Heart left ventricle (tissue), 16 donors: ENCODE results near the gene CNTN4. TPM values are rescaled to one million over a fixed set of nuclear protein-coding genes. Genes with fewer than 3 reads are reported as not detected.

ENCODE experiments used
- ATAC-seq, 4 donors: fragments of 200-7000 bp; cut with Tn5 transposase; one replicate each; pipeline ENCODE4 v1.9.1; 2020 to 2022; ENCODE audit warnings: moderate library complexity in 4 of 4, mild to moderate bottlenecking in 3 of 4, moderate number of reproducible peaks in 1 of 4
- DNase-seq, 5 donors: peaks; one replicate each; pipeline ENCODE4 v3.0.0-alpha.2; 2020
- H3K27ac ChIP-seq, 12 donors: fragments of 200-600 bp; sonication (generic) in 4 of 12; one replicate each; pipeline versions ENCODE4 v1.5.0 to v1.8.0; 2016 to 2022; ENCODE audit warnings: mild to moderate bottlenecking in 2 of 12
- H3K27me3 ChIP-seq, 9 donors: fragments of 200-600 bp; sonication (generic) in 2 of 9; one replicate each; pipeline versions ENCODE4 v1.5.1 to v1.8.0; 2016 to 2022; ENCODE audit warnings: mild to moderate bottlenecking in 3 of 9
- H3K36me3 ChIP-seq, 9 donors: fragments of 200-600 bp; sonication (generic) in 2 of 9; one replicate each; pipeline versions ENCODE4 v1.5.0 to v1.8.0; 2018 to 2022; ENCODE audit warnings: mild to moderate bottlenecking in 2 of 9
- H3K4me1 ChIP-seq, 12 donors: fragments of 200-600 bp; sonication (generic) in 4 of 12; one replicate each; pipeline versions ENCODE4 v1.5.0 to v1.8.0; 2016 to 2022; ENCODE audit warnings: mild to moderate bottlenecking in 3 of 12
- H3K4me3 ChIP-seq, 12 donors: fragments of 200-600 bp; sonication (generic) in 4 of 12; one replicate each; pipeline versions ENCODE4 v1.5.0 to v1.8.0; 2017 to 2022; ENCODE audit warnings: mild to moderate bottlenecking in 9 of 12, moderate library complexity in 4 of 12
- H3K9me3 ChIP-seq, 12 donors: fragments of 200-600 bp; sonication (generic) in 4 of 12; one replicate each; pipeline versions ENCODE4 v1.5.0 to v1.8.0; 2016 to 2022; ENCODE audit warnings: mild to moderate bottlenecking in 1 of 12
- POLR2A ChIP-seq, 2 donors: fragments of 450-650 bp; IDR thresholded peaks; one replicate each; pipeline ENCODE4 v1.6.1; 2017; ENCODE audit warnings: antibody characterized with exemption in 2 of 2, mild to moderate bottlenecking in 2 of 2, moderate library complexity in 2 of 2
- WGBS, 4 donors: extraction: QIAGEN DNeasy Blood & Tissue Kit in 2 of 4; methylation state at CpG; one replicate each; pipeline versions ENCODE4 v1.1.5 to v1.1.7; 2013 to 2018; 5-methylcytosine and 5-hydroxymethylcytosine counted together
- intact Hi-C, 10 donors: fragments of 100-400 bp; cut with DNase I; formaldehyde crosslinking; loops; one replicate each; pipeline versions ENCODE4 v1.11.1 to v1.14.2; 2022
- polyA plus RNA-seq, 2 donors: library from polyadenylated mRNA; stranded (reverse); fragments of 200-250 nt; gene quantifications; one replicate each; pipeline ENCODE4 v1.2.3, GENCODE V29; 2013
- total RNA-seq, 9 donors: library from RNA; depleted of rRNA in 2 of 9; stranded (reverse); fragments of >200 nt in 2 of 9; fragmentation: NEBNext Ultra II Directional in 3 of 9; extraction: Animal tissue kit (Norgen Biotek cat#: 25700) in 3 of 9; gene quantifications; one replicate each; pipeline versions ENCODE4 v1.1.0 to v1.2.4, GENCODE V29; 2016 to 2023
- TF ChIP-seq, protein P1 (sequence below), 12 donors: fragments of 200-600 bp; sonication (generic) in 4 of 12; IDR thresholded peaks; one replicate each; pipeline versions ENCODE4 v1.5.0 to v1.8.0; 2018 to 2022; ENCODE audit warnings: antibody characterized with exemption in 12 of 12, mild to moderate bottlenecking in 5 of 12
- donor health status: ischemic (EF 13 %, LVEDD 7.1; RV severe dilation, severe dysfunction).
- donor health status: healthy with polysubstance abuse.
- donor health status: DM: no; HTN: yes; CAD: no.
- donor health status: DM: no; HTN: no; CAD: no.
- donor health status: ischemic (EF 25% LVEDD 6.9; RV normal size, moderate dysfunction).
- donor health status: ischemic (EF 25% LVEDD 5.7; RV mildly dilated, moderate dysfunction).
- donor health status: healthy.
- donor health status: DM: yes; HTN: yes; CAD: no.
- donor health status: ischemic (EF 35%, LVEDD 5.7; RV mildly dilated, moderate dysfunction).
- donor health status: nonischemic (EF 11% LVEDD 7.7; RV severe dilation, severe dysfunction).
- donor health status: DM: yes; HTN: yes; CAD: no.
- donor health status: PGD.
- donor health status: ischemic (EF 29% LVEDD 5.4; RV normal size, mild dysfunction).
- donor health status: nonischemic (EF 23%, LVEDD 6.1; RV moderate dilation, normal function).

CNTN4 gene
- total and polyA plus RNA-seq, 11 donors = 0.30 to 6.7 (median 1.2) TPM

DNA sequence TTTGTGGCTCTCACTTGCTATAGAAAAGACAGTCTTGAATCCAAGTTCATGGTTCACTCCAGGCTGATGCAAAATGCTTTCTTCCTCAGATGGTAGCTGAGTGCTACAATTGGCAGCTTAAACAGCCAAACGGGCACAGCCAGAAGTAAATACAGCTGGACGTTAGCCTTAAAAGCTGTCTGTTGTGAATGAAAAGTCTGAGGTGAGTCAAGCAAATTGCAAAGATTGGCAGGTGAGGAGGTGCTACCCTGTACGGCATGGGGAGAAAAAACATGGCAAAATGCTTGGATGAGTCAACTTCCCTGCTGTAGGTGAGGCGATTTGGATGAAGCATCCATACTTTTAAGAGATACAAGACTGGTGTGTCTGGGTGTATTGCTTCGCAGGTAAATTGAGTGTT is 971.1 kb downstream of the CNTN4 start:
- H3K27me3 ChIP-seq = no peaks in the 10 kb centered on the region
- no peak for DNase-seq
- no peak overlapping the region for H3K27ac ChIP-seq
- 71 to 86% (median 80%) methylated on average over 5 of the region's 5 CpGs for WGBS, 4 donors
- no peak for ATAC-seq
- no peak overlapping the region for H3K4me3 ChIP-seq
- no peaks in the 10 kb centered on the region for H3K9me3 ChIP-seq
- intact Hi-C loops = no loop called here
- H3K4me1 ChIP-seq = no peaks in the 10 kb centered on the region
- no peak for TF ChIP-seq POLR2A (IDR thresholded peaks at IDR 0.05)
- TF ChIP-seq, protein P1, sequence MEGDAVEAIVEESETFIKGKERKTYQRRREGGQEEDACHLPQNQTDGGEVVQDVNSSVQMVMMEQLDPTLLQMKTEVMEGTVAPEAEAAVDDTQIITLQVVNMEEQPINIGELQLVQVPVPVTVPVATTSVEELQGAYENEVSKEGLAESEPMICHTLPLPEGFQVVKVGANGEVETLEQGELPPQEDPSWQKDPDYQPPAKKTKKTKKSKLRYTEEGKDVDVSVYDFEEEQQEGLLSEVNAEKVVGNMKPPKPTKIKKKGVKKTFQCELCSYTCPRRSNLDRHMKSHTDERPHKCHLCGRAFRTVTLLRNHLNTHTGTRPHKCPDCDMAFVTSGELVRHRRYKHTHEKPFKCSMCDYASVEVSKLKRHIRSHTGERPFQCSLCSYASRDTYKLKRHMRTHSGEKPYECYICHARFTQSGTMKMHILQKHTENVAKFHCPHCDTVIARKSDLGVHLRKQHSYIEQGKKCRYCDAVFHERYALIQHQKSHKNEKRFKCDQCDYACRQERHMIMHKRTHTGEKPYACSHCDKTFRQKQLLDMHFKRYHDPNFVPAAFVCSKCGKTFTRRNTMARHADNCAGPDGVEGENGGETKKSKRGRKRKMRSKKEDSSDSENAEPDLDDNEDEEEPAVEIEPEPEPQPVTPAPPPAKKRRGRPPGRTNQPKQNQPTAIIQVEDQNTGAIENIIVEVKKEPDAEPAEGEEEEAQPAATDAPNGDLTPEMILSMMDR (IDR thresholded peaks at IDR 0.05) = no peak
- no peaks in the 10 kb centered on the region for H3K36me3 ChIP-seq

DNA sequence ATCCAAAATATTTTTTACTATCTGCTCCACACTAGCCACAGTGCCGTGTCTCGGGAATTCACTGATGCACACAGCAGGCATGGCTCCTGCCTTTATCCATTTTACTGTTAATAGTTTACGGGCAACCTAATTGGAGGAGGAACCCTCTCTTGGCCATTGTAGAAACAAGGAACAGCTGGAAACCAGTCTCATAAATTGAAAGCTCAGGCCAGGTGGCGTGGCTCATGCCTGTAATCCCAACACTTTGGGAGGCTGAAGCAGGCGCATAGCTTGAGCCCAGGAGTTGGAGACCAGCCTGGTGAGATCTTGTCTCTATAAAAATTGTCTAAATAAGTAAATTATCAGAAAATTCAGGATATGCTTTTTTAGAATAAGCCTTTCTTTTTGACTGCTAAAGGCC is 972.5 kb downstream of the CNTN4 start:
- intact Hi-C loops = no loop called here
- no peaks in the 10 kb centered on the region for H3K9me3 ChIP-seq
- WGBS, 4 donors = 69 to 75% (median 73%) methylated on average over 5 of the region's 5 CpGs

GRCh38 chr3:3074551-3075257 is 976.0 kb downstream of the CNTN4 start:
- no peak for DNase-seq
- no peak overlapping the region for H3K27ac ChIP-seq
- H3K4me1 ChIP-seq = no peaks in the 10 kb centered on the region
- intact Hi-C loops = no loop called here
- H3K4me3 ChIP-seq = no peak overlapping the region
- peaks cover 0 to 2% (median 0%) of the 10 kb centered on the region in 9 donors for H3K27me3 ChIP-seq
- no peak for ATAC-seq
- H3K9me3 ChIP-seq = no peaks in the 10 kb centered on the region
- H3K36me3 ChIP-seq = no peaks in the 10 kb centered on the region
- 63 to 69% (median 65%) methylated on average over 5 of the region's 5 CpGs for WGBS, 4 donors
- TF ChIP-seq, protein P1 (IDR thresholded peaks at IDR 0.05) = no peak
- TF ChIP-seq POLR2A (IDR thresholded peaks at IDR 0.05) = no peak

More for the DNA sequence above, 972.5 kb downstream of the CNTN4 start:
- DNase-seq = no peak
- H3K4me1 ChIP-seq = no peaks in the 10 kb centered on the region
- no peak overlapping the region for H3K4me3 ChIP-seq
- ATAC-seq = no peak
- no peak for TF ChIP-seq POLR2A (IDR thresholded peaks at IDR 0.05)
- TF ChIP-seq, protein P1 (IDR thresholded peaks at IDR 0.05) = no peak
- no peaks in the 10 kb centered on the region for H3K27me3 ChIP-seq
- no peak overlapping the region for H3K27ac ChIP-seq
- no peaks in the 10 kb centered on the region for H3K36me3 ChIP-seq

DNA sequence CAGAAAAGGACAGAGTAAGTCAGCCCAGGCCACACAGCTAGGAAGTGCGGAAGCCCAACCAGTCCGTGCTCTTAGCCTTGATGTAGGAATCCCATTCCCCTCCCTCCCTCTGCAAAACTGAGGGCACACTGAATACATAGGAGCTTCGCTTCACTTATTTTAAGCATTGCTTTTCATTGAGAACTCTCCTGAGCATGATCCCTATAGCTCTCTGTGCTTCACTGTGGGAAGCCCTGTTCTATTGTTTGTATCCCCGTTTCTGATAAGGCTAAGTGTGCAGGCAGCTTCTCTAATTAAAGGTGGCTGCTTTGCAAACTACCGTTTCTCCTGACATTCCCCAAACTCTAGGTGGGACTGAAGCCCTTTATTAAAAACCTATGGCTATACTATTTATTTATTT is 981.6 kb downstream of the CNTN4 start:
- Histone ChIP-seq H3K9me3 (no peaks in the 10 kb centered on the region), H3K36me3 (no peaks in the 10 kb centered on the region), H3K27me3 (peaks cover 0 to 19% (median 0%) of the 10 kb centered on the region in 9 donors), H3K27ac (no peak overlapping the region), H3K4me1 (no peaks in the 10 kb centered on the region), H3K4me3 (no peak overlapping the region)
- DNase-seq = no peak
- no peak for ATAC-seq
- 44 to 52% (median 49%) methylated on average over 5 of the region's 5 CpGs for WGBS, 4 donors
- TF ChIP-seq, protein P1 (IDR thresholded peaks at IDR 0.05) = no peak
- no peak for TF ChIP-seq POLR2A (IDR thresholded peaks at IDR 0.05)
- intact Hi-C loops = no loop called here
